SH-SY5Y (cell line): Measurements from ENCODE around the gene PBOV1.

Experiments
- GATA2 ChIP-seq: IDR thresholded peaks from 2 replicates; pipeline ENCODE4 v1.6.1; 2011; ENCODE audit warnings: mild to moderate bottlenecking, low read depth, low read length
- GATA3 ChIP-seq: IDR thresholded peaks from 2 replicates; pipeline ENCODE4 v1.6.1; 2011; ENCODE audit warnings: low read depth, mild to moderate bottlenecking, low read length, moderate library complexity

DNA sequence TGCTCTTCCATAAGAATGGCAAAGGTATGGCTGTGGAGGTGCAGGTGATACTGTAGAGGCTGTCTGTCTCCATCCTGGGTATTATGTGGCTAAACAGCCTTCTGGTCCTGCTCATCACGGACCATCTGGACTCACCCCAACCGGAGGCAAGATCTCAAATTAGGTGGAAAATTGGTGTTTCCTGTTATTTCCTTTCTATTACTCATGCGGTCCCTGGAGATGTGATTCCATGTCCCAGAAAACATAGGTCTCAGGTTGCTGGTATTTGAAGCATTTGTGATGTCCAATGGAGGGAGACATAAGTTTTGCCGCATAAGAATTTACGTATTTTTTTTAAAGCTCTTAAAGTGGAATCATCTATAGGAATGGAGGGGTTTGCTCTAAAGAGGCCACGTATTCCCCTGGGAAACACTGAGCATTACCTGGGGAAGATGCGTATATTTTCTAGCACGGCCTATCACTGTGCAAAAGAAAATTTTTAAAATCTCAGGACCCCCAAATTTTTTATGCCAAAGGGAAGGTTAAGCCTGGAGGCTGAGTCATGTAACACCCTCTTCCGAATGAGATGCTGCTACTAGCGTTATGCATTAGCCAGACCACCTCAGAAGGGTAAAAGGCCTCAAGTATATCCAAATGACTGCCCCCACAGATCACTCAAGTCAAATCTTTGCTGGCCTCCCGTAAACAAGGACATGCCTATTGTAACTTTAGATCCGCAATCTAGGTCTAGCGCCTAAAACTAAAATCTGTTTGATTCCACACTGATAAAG, 22.4 kb upstream of the PBOV1 start:
- TF ChIP-seq GATA2, result no peak
- no peak for TF ChIP-seq GATA3
